HG02798 (cell line): Measurements from ENCODE around the gene F2RL1.
"Not testable (repeated sequence)": the region's sequence is repeated elsewhere in the genome, so short reads cannot be mapped to it uniquely, and the experiment has no call there.

Source experiments
- ATAC-seq: cut with Tn5 transposase; IDR thresholded peaks from one replicate; pipeline ENCODE4 v1.9.1; 2021; ENCODE audit warnings: mild to moderate bottlenecking; ENCODE audit not compliant: unreplicated experiment, poor library complexity

F2RL1 gene, protein sequence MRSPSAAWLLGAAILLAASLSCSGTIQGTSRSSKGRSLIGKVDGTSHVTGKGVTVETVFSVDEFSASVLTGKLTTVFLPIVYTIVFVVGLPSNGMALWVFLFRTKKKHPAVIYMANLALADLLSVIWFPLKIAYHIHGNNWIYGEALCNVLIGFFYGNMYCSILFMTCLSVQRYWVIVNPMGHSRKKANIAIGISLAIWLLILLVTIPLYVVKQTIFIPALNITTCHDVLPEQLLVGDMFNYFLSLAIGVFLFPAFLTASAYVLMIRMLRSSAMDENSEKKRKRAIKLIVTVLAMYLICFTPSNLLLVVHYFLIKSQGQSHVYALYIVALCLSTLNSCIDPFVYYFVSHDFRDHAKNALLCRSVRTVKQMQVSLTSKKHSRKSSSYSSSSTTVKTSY

DNA sequence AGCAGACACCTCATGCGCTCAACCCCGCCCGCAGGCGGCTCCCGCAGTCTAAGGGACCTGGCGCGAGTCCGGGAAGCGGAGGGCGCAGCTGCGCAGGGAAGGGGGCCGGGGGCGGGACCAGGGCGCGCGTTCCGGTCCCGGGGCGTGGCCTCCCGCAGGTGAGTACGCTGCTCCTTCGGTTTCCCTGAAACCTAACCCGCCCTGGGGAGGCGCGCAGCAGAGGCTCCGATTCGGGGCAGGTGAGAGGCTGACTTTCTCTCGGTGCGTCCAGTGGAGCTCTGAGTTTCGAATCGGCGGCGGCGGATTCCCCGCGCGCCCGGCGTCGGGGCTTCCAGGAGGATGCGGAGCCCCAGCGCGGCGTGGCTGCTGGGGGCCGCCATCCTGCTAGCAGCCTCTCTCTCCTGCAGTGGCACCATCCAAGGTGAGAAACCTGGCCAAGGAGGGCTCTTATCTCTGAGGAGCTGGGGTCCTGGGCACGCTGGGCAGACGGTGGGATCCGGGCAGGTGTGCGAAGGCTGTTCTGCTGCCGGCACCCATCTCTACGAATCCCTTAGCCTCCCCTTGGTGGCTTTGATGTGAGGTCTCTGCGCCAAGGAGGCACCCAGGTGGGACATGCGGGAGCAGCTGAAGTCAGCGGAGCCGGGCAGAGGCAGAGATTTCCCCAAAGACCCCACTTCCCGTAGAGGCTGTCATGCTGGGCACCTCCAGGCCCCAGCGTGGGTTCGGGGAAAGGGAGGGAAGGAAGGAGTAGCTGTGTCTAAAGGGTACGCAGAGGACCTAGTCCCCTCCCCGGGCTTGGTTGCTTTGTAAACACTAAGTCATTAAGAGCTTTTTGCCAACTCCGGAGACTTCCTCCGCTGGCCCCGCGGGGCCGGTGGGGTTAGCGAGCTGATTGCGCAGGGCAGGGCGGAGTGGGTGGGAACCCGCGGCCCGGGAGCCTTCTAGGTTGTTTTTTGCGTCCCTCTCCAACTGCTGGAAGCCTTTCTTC lies at the start of gene F2RL1:
TSS of gene F2RL1 (plus strand) at position 187 of the 988 bp plus-strand sequence. CDS start at position 340, 153 bp downstream.
- no peak for ATAC-seq

DNA sequence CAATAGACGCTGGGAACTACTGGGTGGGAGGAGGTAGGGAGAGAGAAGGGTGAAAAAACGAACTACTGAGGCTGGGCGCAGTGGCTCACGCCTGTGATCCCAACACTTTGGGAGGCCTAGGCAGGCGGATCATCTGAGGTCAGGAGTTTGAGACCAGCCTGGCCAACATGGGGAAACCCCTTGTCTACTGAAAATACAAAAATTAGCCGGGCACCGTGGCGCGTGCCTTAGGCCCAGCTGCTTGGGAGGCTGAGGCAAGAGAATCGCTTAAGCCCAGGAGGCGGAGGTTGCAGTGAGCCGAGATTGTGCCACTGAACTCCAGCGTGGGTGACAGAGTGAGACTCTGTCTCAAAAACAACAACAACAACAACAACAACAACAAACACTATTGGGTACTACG lies 47.8 kb upstream of the F2RL1 start:
- not testable (repeated sequence) for ATAC-seq

DNA sequence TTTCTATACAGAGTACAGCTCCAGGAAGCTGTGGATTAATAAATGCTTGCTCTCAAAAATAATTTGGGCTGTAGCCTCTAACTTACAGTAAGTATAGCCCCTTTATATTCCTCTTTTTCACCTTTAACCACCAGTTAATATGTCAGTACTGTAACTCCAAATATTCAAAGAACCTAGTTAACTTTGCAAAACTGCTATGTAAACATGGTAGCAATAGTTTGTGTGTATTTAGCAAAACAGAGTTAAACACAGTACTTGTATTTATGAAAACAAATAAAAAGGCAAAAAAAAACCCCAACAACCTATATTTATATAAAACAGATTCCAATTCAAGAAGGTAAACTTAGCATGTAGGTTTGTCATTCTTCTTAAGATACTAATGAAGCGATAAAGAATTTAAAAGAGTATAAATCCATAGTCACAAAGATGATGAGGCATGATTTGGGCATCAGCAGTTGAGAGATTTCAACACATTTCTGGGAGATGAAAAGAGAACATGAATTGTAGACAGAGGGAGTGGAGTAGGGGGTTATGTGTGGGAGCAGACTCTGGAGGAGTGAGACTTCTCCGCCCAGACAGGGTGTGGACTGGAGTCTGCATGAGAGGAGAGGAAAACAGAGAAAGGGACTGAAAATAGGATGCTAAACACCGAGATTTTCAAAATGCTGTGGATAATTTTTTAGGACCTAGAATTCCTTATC lies 47.0 kb upstream of the F2RL1 start:
- ATAC-seq = no peak

DNA sequence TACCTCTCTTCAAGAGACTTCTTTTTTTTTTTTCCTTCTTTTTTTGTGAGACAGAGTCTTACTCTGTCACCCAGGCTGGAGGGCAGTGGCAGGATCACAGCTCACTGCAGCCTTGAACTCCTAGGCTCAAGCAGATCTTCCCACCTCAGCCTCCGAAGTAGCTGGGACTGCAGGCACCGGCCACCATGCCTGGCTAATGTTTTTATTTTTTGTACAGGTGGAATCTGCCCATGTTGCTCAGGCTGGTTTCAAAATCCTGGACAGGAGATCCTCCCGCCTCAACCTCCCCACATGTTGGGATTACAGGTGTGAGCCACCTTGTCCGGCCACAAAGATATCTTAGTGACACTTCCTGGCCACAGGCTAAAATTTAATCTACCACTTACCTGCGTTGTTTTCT lies 42.9 kb upstream of the F2RL1 start:
- no peak for ATAC-seq

DNA sequence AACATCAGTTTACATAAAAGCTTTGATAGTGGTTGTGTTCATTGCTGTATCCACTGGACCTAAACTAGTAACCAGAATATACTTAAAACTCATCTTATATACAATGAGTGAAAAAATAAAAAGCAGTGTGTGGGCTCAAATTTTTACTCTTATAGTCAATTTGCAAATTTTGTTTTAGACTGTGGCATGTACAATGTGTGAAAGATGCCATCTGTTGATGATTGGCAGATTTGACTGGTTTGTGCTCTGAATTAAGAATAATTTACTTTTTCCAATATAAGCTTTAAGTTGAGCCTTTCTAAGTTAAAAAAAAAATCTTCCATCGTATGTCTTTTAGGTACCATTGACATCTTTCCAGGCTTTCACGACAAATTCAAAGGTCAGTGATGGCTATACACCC lies 42.4 kb upstream of the F2RL1 start:
- no peak for ATAC-seq

DNA sequence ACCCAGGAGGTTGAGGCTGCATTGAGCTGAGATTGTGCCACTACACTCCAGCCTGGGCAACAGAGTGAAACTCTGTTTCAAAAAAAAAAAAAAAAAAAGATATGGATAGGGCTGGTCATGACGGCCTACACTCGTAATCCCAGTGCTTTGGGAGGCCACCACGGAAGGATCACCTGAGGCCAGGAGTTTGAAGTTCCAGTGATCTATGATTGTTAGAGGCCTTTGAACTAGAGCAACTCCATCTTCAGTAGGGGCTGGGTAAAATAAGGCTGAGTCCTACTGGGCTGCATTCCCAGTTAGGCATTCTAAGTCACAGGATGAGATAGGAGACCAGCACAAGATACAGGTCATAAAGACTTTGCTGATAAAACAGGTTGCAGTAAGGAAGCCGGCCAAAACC lies 38.2 kb upstream of the F2RL1 start:
- ATAC-seq = not testable (repeated sequence)

DNA sequence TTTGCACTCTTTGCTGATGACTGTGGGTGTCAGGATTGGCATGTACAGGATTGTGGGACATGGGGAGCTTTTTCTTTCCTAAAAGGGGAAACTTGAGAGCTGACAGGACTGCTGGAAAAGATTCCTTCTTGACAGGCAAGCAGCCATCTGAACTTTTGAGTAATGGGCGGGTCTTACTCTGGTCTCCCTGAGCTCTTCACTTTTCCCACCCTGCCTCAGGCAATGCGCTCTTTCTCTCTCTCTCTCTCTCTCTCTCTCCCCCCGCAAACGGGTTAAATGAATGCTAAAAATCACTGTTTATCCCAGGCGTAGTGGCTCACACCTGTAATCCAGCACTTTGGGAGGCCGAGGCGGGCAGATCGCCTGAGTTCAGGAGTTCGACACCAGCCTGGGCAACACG lies 37.1 kb upstream of the F2RL1 start:
- ATAC-seq = no peak

DNA sequence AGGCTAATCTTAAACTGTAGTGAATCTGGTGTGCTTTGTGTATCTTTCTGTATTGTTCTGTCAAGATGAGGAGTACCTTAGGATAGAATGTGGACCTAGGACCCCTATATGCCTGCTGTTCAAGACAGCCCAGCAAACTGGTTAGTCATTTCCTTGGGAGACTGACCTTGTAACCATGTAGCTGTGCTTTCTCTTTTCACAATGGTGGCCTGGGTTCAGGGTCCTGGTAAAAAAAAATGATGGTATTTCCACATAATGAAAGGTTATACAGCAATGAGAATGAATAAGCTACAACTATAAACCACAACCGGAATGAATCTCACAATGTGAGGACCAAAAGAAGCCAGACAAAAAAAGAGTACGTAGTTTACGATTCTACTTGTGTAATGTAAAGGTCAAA lies 36.4 kb upstream of the F2RL1 start:
- no peak for ATAC-seq

DNA sequence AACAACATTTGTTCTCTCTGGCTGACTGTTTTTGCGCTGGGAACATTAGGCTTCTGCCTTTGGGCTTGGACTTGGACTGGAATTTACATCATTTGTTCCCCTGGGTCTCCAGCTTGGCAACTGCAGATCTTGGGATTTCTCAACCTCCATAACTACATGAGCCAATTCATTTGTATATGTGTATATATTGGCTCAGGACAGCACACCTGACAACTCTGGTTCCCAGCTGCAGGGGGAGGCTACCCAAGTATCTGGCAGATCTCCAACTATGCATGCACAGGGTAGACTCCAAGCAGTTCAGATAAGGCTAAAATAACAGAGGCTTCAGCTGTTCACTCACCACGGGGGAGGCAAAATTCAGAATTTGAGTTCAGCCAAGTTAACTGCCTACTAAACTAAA lies 31.6 kb upstream of the F2RL1 start:
- ATAC-seq = no peak

DNA sequence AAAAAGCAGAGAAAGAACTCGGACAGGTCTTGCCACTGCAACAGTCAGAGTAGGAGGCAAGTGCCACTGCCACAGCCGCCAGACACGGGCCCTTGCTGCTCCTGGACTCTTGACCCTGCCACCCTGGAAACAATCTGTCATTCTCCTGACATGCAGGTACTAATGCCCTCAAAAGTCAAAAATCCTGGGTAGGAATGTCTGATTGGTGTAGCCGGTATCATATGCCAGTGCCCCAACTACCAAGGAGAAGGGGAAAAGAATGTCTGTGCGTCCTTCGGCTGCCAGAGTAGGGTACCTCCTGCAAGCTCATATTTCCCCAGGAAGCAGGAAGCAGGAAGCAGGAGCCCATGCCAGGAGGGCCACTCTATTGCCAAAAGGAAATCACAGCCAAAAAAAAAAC lies 30.5 kb upstream of the F2RL1 start:
- ATAC-seq = no peak

DNA sequence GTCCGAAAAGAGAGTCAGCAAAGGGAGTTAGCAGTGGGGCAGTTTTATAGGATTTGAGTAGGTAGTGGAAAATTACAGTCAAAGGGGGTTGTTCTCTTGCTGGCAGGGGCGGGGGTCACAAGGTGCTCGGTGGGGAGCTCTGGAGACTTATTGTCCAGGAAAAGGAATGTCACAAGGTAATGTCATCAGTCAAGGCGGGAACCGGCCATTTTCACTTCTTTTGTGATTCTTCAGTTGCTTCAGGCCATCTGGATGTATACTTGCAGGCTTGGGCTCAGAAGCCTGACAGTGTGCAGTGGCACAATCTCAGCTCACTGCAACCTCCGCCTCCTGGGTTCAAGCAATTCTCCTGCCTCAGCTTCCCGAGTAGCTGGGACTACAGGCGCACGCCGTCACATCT lies 29.6 kb upstream of the F2RL1 start:
- not testable (repeated sequence) for ATAC-seq

DNA sequence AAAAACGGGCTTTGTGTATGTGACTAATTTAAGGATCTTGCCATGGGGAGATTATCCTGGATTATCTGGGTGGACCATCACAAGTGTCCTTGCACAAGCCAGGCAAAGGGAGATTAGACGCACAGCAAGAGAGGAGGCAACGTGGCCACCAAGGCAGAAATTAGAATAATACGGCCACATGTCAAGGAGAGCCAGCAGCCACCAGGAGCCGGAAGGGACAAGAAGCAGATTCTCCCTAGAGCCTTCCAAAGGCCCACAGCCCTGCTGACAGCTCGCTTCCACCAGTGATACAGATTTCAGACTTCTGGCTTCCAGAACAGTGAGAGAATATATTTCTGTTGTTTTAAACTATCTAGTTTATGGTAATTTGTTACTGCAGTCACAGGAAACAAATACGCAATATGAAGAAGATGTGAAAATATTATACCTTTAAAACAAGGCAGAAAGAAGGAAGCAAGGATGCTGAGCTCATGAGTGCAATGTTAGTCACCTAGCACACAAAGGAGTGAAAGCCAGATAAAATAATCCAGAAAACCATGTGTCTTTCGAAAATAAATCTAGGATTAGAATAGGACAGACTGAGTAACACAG lies 28.7 kb upstream of the F2RL1 start:
- ATAC-seq = no peak

DNA sequence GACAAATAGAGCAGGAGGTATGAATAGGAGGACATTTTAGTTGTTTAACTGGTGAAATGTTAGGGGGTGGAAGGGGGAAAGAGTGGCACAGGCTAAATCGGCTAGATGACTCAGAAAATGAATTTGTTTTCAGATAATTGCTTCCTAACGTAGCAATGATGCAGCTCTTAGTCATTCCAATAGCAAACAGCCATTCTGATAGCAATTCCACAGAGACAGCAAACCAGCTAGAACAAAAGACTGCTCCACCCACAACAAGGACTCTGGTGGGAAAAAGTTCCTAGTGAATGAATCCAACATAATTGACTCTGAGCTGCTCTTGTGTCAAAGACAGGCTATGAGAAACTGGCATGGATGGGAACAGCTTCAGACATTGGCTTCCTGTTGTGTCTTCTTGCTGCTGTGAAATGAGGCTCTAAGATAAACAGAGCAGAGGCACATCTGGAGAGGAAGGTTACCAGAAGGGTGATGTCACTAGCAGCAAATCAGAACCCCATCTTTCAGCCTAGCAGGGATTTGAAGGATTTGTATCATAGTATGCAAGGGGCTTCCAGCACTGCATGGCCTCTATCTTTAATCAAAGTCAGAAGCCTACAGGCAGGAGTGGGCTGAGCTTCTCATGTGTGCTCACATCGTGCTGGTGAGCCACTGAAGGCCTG lies 28.1 kb upstream of the F2RL1 start:
- no peak for ATAC-seq

DNA sequence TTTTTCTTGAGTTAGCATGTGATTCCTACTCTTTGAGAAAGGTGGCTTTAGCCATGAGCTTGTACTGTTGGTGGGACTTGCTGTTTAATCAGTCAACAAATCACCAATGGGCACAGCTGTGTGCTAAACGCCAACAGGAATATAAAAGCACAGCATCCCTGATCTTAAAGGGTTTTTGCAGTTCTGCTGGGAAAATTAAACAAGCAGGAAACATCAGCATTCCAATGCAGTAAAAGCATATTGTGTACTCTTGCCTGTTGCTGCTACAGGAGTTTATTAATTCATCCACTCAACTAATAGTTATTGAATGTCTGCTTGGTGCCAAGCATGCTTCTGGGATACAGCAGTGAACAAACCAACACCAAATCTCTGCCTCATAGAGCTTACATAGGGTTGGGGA lies 27.4 kb upstream of the F2RL1 start:
- ATAC-seq = no peak

DNA sequence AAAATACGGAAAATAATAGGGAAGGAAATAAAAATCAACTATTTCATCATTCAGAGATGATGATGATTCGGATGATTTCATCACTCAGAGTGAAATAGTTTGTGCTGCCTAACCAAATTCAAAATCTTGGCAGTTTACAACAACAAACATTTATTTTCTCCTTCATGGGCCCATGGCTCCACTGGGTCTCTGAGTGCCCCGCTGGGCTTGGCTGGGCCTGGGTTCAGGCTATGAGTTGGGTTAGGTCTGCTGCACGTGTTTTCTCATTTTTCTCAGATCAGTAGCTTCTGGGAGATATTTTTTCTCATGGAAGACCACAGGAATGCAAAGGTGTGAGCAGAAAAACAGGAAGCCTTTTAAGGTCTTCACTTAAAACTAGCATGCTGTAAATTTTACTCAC lies 24.0 kb upstream of the F2RL1 start:
- no peak for ATAC-seq

DNA sequence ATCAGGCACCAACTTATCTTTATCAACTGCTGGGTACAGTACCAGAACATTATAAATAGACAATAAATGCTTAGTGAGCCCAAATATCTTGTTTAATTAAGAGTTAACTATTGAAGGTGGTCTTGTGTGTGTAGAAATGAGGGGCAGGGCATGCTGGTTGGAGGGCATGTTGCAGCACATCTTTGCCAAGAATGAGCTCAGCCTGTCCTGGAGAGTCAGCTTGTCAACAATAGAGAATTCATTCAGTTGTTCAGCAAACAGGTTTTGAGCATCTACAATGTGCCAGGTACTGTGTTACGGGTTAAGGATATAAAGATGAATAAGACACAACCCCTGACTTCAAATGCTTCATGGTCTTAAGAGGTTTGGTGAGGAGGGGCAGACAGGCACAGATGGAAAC lies 19.2 kb upstream of the F2RL1 start:
- ATAC-seq = no peak

DNA sequence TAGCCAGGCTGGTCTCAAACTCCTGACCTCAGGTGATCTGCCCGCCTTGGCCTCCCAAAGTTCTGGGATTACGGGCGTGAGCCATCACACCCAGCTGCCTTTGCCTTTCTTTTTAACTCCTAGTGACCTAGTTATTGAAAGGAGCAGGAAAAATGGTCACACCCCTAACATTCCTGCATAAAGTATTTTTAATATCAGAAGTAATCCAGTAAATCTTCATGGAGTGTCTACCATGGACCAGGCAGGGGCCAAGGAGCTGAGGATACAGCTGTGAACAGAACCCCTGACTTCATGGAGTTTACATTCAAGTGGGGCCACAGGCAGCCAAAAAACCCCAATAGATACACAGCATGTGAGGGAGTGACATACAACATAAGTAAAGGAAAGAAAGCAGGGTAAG lies 18.3 kb upstream of the F2RL1 start:
- no peak for ATAC-seq

DNA sequence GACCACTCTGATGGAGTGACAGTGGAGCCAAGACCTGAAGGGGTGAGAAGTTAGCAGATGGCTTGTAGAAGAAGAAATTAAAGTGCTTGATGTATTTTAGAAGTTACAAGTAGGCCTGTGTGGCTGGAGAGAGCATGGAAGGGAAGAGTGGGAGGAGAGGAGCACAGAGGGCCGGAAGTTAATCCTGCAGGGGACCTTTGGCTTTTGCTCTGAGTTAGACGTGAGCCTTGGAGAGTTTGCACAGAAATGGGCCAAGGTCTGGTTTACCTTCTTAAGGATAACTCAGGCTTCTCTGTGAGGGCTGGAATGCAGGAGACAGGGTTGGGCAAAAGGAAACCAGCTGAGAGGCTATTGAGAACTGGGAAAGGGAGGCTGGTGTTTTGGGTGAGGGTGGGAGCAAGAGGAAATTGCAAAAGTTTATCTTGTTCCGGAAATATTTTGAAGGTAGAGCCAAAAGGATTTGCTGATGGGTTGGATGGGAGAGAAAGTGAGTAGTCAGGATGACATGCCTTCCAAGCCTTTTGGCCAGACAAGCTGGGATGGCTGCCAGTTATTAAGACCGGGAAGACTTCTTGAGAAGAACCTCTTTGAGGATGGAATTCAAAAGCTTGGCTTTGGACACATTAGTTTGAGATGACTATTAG lies 17.5 kb upstream of the F2RL1 start:
- ATAC-seq = no peak

DNA sequence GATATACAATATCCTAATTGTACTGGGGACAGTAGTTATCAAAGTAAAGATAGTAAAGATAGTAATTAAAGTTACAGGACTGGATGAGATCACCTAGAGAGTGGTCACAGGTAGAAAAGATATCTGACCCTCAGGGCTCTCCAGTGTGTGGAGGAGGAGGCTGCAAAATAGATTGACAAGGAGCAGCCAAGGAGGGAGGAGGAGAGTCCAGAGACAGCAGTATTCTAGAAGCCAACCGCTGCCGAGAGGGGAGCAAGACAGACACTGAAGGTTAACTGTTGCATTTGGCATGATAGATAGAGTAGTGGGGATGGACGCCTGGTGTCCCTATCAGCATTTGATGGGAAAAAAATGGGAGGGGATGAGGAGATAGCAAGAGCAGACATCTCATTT lies 17.0 kb upstream of the F2RL1 start:
- ATAC-seq = no peak
